ENCODE measurements around the gene ANO10.
"Not testable (repeated sequence)": the region's sequence is repeated elsewhere in the genome, so short reads cannot be mapped to it uniquely, and the experiment has no call there.

Gene ANO10

GRCh38 chr3:43497422-43497821 is 124.4 kb downstream of the ANO10 start:
- H3K27me3 Mint-ChIP-seq = no peaks in the 10 kb centered on the region
- peaks cover 55% of the 10 kb centered on the region for H3K4me1 Mint-ChIP-seq (ENCODE audit: low read depth)
- no peaks in the 10 kb centered on the region for H3K9me3 Mint-ChIP-seq (ENCODE audit: low read depth)
- no peak overlapping the region for H3K4me3 Mint-ChIP-seq
- H3K36me3 Mint-ChIP-seq = peaks cover 2% of the 10 kb centered on the region
- peak overlapping the region; percentile 36 for H3K27ac Mint-ChIP-seq

GRCh38 chr3:43496740-43497375 is 125.0 kb downstream of the ANO10 start:
- Mint-ChIP-seq H3K36me3 (peaks cover 7% of the 10 kb centered on the region), H3K27ac (no peak overlapping the region), H3K27me3 (no peaks in the 10 kb centered on the region), H3K9me3 (ENCODE audit: low read depth) (no peaks in the 10 kb centered on the region), H3K4me3 (no peak overlapping the region), H3K4me1 (ENCODE audit: low read depth) (peaks cover 57% of the 10 kb centered on the region)

- not testable (repeated sequence) for H3K9me3 Mint-ChIP-seq (ENCODE audit: low read depth); H3K27ac Mint-ChIP-seq; H3K4me3 Mint-ChIP-seq; H3K27me3 Mint-ChIP-seq; H3K36me3 Mint-ChIP-seq
- peaks cover 34% of the 10 kb centered on the region for H3K4me1 Mint-ChIP-seq (ENCODE audit: low read depth)
Measured at GRCh38 chr3:43492932-43493331, 128.9 kb downstream of the ANO10 start.

- not testable (repeated sequence) for H3K36me3 Mint-ChIP-seq; H3K9me3 Mint-ChIP-seq (ENCODE audit: low read depth); H3K27ac Mint-ChIP-seq; H3K4me3 Mint-ChIP-seq; H3K27me3 Mint-ChIP-seq
- H3K4me1 Mint-ChIP-seq (ENCODE audit: low read depth) = peaks cover 25% of the 10 kb centered on the region
Measured at GRCh38 chr3:43491807-43492206, 130.0 kb downstream of the ANO10 start.

GRCh38 chr3:43490640-43491185 is 131.1 kb downstream of the ANO10 start:
- peaks cover 22% of the 10 kb centered on the region for H3K4me1 Mint-ChIP-seq (ENCODE audit: low read depth)
- H3K27me3 Mint-ChIP-seq = no peaks in the 10 kb centered on the region
- H3K36me3 Mint-ChIP-seq = peaks cover 8% of the 10 kb centered on the region
- no peaks in the 10 kb centered on the region for H3K9me3 Mint-ChIP-seq (ENCODE audit: low read depth)
- H3K27ac Mint-ChIP-seq = no peak overlapping the region
- no peak overlapping the region for H3K4me3 Mint-ChIP-seq

GRCh38 chr3:43489930-43490329 is 131.9 kb downstream of the ANO10 start:
- no peak overlapping the region for H3K4me3 Mint-ChIP-seq
- no peaks in the 10 kb centered on the region for H3K9me3 Mint-ChIP-seq (ENCODE audit: low read depth)
- no peak overlapping the region for H3K27ac Mint-ChIP-seq
- peaks cover 8% of the 10 kb centered on the region for H3K36me3 Mint-ChIP-seq
- H3K27me3 Mint-ChIP-seq = no peaks in the 10 kb centered on the region
- peaks cover 22% of the 10 kb centered on the region for H3K4me1 Mint-ChIP-seq (ENCODE audit: low read depth)

GRCh38 chr3:43485931-43486330 is 135.9 kb downstream of the ANO10 start:
- Mint-ChIP-seq H3K27ac (no peak overlapping the region), H3K27me3 (no peaks in the 10 kb centered on the region), H3K36me3 (peaks cover 2% of the 10 kb centered on the region), H3K4me3 (no peak overlapping the region), H3K4me1 (ENCODE audit: low read depth) (peaks cover 29% of the 10 kb centered on the region), H3K9me3 (ENCODE audit: low read depth) (peaks cover 7% of the 10 kb centered on the region)

GRCh38 chr3:43484926-43485488 is 136.8 kb downstream of the ANO10 start:
- Mint-ChIP-seq H3K9me3 (ENCODE audit: low read depth) (peaks cover 7% of the 10 kb centered on the region), H3K36me3 (peaks cover 2% of the 10 kb centered on the region), H3K4me3 (no peak overlapping the region), H3K4me1 (ENCODE audit: low read depth) (peaks cover 23% of the 10 kb centered on the region), H3K27ac (no peak overlapping the region), H3K27me3 (no peaks in the 10 kb centered on the region)

- peak overlapping the region; percentile 7 for H3K4me3 Mint-ChIP-seq
- no peaks in the 10 kb centered on the region for H3K27me3 Mint-ChIP-seq
- H3K4me1 Mint-ChIP-seq (ENCODE audit: low read depth) = peaks cover 56% of the 10 kb centered on the region
- peaks cover 9% of the 10 kb centered on the region for H3K36me3 Mint-ChIP-seq
- peaks cover 15% of the 10 kb centered on the region for H3K9me3 Mint-ChIP-seq (ENCODE audit: low read depth)
- H3K27ac Mint-ChIP-seq = no peak overlapping the region
Measured at GRCh38 chr3:43481375-43481774, 140.4 kb downstream of the ANO10 start.

- H3K36me3 Mint-ChIP-seq, H3K27me3 Mint-ChIP-seq, H3K4me3 Mint-ChIP-seq: not testable (repeated sequence)
- H3K4me1 Mint-ChIP-seq (ENCODE audit: low read depth) = peaks cover 59% of the 10 kb centered on the region
- H3K27ac Mint-ChIP-seq = peak overlapping the region; percentile 87
- H3K9me3 Mint-ChIP-seq (ENCODE audit: low read depth) = peaks cover 15% of the 10 kb centered on the region
Measured at GRCh38 chr3:43478839-43479238, 143.0 kb downstream of the ANO10 start.

GRCh38 chr3:43478118-43478785 is 143.6 kb downstream of the ANO10 start:
- H3K9me3 Mint-ChIP-seq (ENCODE audit: low read depth) = peaks cover 16% of the 10 kb centered on the region
- H3K27me3 Mint-ChIP-seq = no peaks in the 10 kb centered on the region
- peak overlapping the region; percentile 52 for H3K4me3 Mint-ChIP-seq
- H3K36me3 Mint-ChIP-seq = peaks cover 13% of the 10 kb centered on the region
- peak overlapping the region; percentile 87 for H3K27ac Mint-ChIP-seq
- H3K4me1 Mint-ChIP-seq (ENCODE audit: low read depth) = peaks cover 59% of the 10 kb centered on the region

GRCh38 chr3:43477600-43477999 is 144.2 kb downstream of the ANO10 start:
- peaks cover 53% of the 10 kb centered on the region for H3K4me1 Mint-ChIP-seq (ENCODE audit: low read depth)
- H3K9me3 Mint-ChIP-seq (ENCODE audit: low read depth) = peaks cover 13% of the 10 kb centered on the region
- H3K4me3 Mint-ChIP-seq = peak overlapping the region; percentile 52
- peak overlapping the region; percentile 87 for H3K27ac Mint-ChIP-seq
- H3K36me3 Mint-ChIP-seq = peaks cover 13% of the 10 kb centered on the region
- no peaks in the 10 kb centered on the region for H3K27me3 Mint-ChIP-seq

GRCh38 chr3:43473737-43474136 is 148.1 kb downstream of the ANO10 start:
- Mint-ChIP-seq H3K9me3 (ENCODE audit: low read depth) (peaks cover 9% of the 10 kb centered on the region), H3K4me3 (no peak overlapping the region), H3K4me1 (ENCODE audit: low read depth) (peaks cover 33% of the 10 kb centered on the region), H3K27me3 (no peaks in the 10 kb centered on the region), H3K36me3 (peaks cover 11% of the 10 kb centered on the region), H3K27ac (peak overlapping the region; percentile 24)

- Mint-ChIP-seq H3K4me3 (no peak overlapping the region), H3K36me3 (peaks cover 11% of the 10 kb centered on the region), H3K27me3 (no peaks in the 10 kb centered on the region), H3K9me3 (ENCODE audit: low read depth) (peaks cover 9% of the 10 kb centered on the region), H3K27ac (no peak overlapping the region), H3K4me1 (ENCODE audit: low read depth) (peaks cover 28% of the 10 kb centered on the region)
Measured at GRCh38 chr3:43473244-43473643, 148.6 kb downstream of the ANO10 start.

GRCh38 chr3:43468133-43468532 is 153.7 kb downstream of the ANO10 start:
- no peaks in the 10 kb centered on the region for H3K9me3 Mint-ChIP-seq (ENCODE audit: low read depth)
- H3K27me3 Mint-ChIP-seq = no peaks in the 10 kb centered on the region
- H3K27ac Mint-ChIP-seq = no peak overlapping the region
- H3K4me3 Mint-ChIP-seq = no peak overlapping the region
- H3K4me1 Mint-ChIP-seq (ENCODE audit: low read depth) = peaks cover 8% of the 10 kb centered on the region
- H3K36me3 Mint-ChIP-seq = peaks cover 11% of the 10 kb centered on the region

Data from activated naive CD8-positive, alpha-beta T cell (primary cell).